ENCODE measurements around the gene FXYD5. TPM values are rescaled to one million over a fixed set of nuclear protein-coding genes. Genes with fewer than 3 reads are reported as not detected.

The FXYD5 gene
- total RNA-seq, 1 experiment from 2014 or later = 123 TPM

DNA sequence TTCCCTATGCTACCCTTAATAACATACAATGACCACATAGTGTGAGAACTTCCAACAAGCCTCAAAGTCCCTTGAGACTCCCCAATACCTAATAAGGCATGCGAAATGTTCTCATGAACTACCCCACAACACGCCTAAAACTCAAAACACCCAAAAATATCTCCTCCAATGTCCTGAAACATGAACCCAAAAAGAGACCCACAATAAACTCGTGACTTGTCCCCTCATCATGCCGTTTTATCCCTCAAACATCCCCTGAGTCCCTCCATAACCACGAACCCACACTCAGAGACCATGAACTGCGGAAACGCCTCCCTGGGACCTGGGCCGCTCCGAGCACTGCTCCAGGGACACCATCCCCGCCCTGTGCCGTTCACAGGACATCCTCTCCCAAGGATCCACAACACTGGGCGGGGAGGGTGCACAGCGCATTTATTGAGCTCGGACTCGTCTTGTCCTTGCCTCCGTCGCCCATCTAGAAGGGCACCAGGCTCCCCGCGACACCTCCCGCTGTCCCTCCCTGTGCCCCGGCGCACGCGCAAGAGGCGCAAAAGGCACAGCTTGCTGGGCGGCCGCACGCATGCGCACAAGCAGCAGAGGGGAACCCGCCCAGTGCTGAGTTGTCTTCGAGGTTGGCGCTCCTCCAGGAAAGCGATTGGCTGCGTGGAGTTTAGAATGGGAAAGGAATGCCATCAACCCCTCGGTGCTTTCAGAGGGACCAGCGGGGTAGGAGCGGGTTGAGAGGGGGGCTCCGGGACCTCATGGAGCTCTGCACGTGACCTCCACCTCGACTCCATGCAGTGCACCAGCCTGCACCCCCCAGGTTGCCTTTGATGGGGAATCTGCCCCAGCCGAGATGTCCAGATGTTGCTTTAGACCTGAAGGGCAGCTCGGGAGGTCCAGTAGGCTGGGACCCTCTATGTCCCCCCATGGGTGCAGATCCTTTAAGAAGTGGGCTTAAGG, 30.2 kb upstream of the FXYD5 start:
- Histone ChIP-seq H2AFZ (ENCODE audit: low read depth, low read length, poor library complexity, severe bottlenecking) (no peak overlapping the region), H3K9me2 (ENCODE audit: insufficient read depth) (no peaks in the 10 kb centered on the region), H3K4me1 (ENCODE audit: control insufficient read depth in 1 of 2, insufficient read depth in 2 of 2, low read length in 2 of 2) (peaks cover 21 to 47% of the 10 kb centered on the region in 2 experiments), H3K27me3 (ENCODE audit: insufficient read depth, low read length) (no peaks in the 10 kb centered on the region), H3K36me3 (ENCODE audit: control insufficient read depth in 1 of 2, insufficient read depth in 2 of 2, low read length in 2 of 2) (no peaks in the 10 kb centered on the region), H3K9ac (ENCODE audit: low read length) (peak overlapping the region; percentile 46), H3K4me2 (ENCODE audit: low read length) (peak overlapping the region; percentile 87), H3K79me2 (ENCODE audit: insufficient read depth, low read length) (no peaks in the 10 kb centered on the region), H4K20me1 (ENCODE audit: insufficient read depth) (no peaks in the 10 kb centered on the region), H3K4me3 (replicated peaks in 1 of 2; ENCODE audit: low read depth in 1 of 2, low read length in 2 of 2) (peak overlapping the region; percentile 41 to 54), H3K27ac (ENCODE audit: low read depth, low read length) (peak overlapping the region; percentile 30; the same call in 1 of the 2 replicates), H3K9me3 (ENCODE audit: control insufficient read depth in 1 of 2, insufficient read depth in 1 of 2, low read depth in 1 of 2, low read length in 2 of 2) (no peaks in the 10 kb centered on the region)
- intact Hi-C loops (cut with micrococcal nuclease) = no loop called here
- TSS peak; percentile 69 for BruUV-seq (replicated peaks)
- ChIA-PET POLR2A (interaction anchor here (0.8 to 1.1 kb wide), 3 partner anchors 8 to 17 kb away, joined by 3 read pairs; no protein-coding TSS in a partner anchor), RAD21 (ENCODE audit: low non-redundant PET in 1 of 2, low total read pairs in 2 of 2, uncharacterized antibody in 2 of 2, unreplicated experiment in 2 of 2) (no interaction called here), CTCF (interaction anchor here (0.9 to 1.9 kb wide), 5 partner anchors 9 to 80 kb away, joined by 3 to 12 read pairs (median 10); partner anchors contain the start of genes FXYD3, FXYD7 and LGI4)
- TF ChIP-seq SRF (IDR thresholded peaks at IDR 0.05; ENCODE audit: low read depth) (no peak), JUND (IDR thresholded peaks at IDR 0.05) (no peak), POLR2AphosphoS5 (IDR thresholded peaks at IDR 0.05; ENCODE audit: low read depth, low read length) (peak; percentile 80), TCF7L2 (IDR thresholded peaks at IDR 0.05; ENCODE audit: borderline replicate concordance, extremely low read depth, insufficient read depth, insufficient read length) (no peak), POLR2A (IDR thresholded peaks at IDR 0.05; ENCODE audit: borderline replicate concordance, extremely low read depth, insufficient read depth, insufficient read length) (peak; percentile 57), SIN3A (IDR thresholded peaks at IDR 0.05; ENCODE audit: low read depth) (no peak), EZH2 (IDR thresholded peaks at IDR 0.05) (no peak), YY1 (IDR thresholded peaks at IDR 0.05; ENCODE audit: extremely low read depth, insufficient replicate concordance, low read depth, low read length) (no peak), ELF1 (IDR thresholded peaks at IDR 0.05; ENCODE audit: borderline replicate concordance, low read depth) (no peak), FOSL1 (IDR thresholded peaks at IDR 0.05; ENCODE audit: low read depth) (no peak), REST (IDR thresholded peaks at IDR 0.05; ENCODE audit: low read depth) (no peak), ZNF274 (IDR thresholded peaks at IDR 0.05; ENCODE audit: low read depth, low read length) (no peak)
- TF ChIP-seq, protein P1, sequence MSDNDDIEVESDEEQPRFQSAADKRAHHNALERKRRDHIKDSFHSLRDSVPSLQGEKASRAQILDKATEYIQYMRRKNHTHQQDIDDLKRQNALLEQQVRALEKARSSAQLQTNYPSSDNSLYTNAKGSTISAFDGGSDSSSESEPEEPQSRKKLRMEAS (IDR thresholded peaks at IDR 0.05) = peak; percentile 45; the same call in 1 of the 2 replicates
- ATAC-seq (peak; percentile 96), DNase-seq (ENCODE audit: low read depth, low spot score) (peak; percentile 70)
